ENCODE results near the gene HIPK2. TPM values are rescaled to one million over a fixed set of nuclear protein-coding genes. Genes with fewer than 3 reads are reported as not detected.

The HIPK2 gene
- total and polyA plus RNA-seq, 5 donors: 72.1 to 131 (median 96.1) TPM

- Histone ChIP-seq H3K4me3 (ENCODE audit: low read length) (no peak overlapping the region), H3K4me1 (ENCODE audit: control insufficient read depth, insufficient read depth, low read length) (no peaks in the 10 kb centered on the region), H3K9me3 (ENCODE audit: control insufficient read depth, low read length) (no peaks in the 10 kb centered on the region), H3K27ac (ENCODE audit: low read length) (no peak overlapping the region), H3K27me3 (ENCODE audit: control insufficient read depth, insufficient read depth) (no peaks in the 10 kb centered on the region)
- WGBS: 89% methylated on average over 38 of the region's 38 CpGs
- no peak for ATAC-seq
- intact Hi-C loops (cut with DNase I): no loop called here
- peak in 2 of 3 donors; percentile 22 to 45 for DNase-seq
Measured at GRCh38 chr7:139572704-139573385, 205.0 kb downstream of the HIPK2 start.

GRCh38 chr7:139572071-139572470 lies 205.7 kb downstream of the HIPK2 start:
- no peak overlapping the region for H3K4me3 ChIP-seq (ENCODE audit: low read length)
- DNase-seq (no peak), ATAC-seq (no peak)
- H3K9me3 ChIP-seq (ENCODE audit: control insufficient read depth, low read length): no peaks in the 10 kb centered on the region
- 95% methylated on average over 15 of the region's 15 CpGs for WGBS
- H3K4me1 ChIP-seq (ENCODE audit: control insufficient read depth, insufficient read depth, low read length): no peaks in the 10 kb centered on the region
- no peaks in the 10 kb centered on the region for H3K27me3 ChIP-seq (ENCODE audit: control insufficient read depth, insufficient read depth)
- H3K27ac ChIP-seq (ENCODE audit: low read length): no peak overlapping the region
- intact Hi-C loops (cut with DNase I): no loop called here

GRCh38 chr7:139571651-139572050 lies 206.1 kb downstream of the HIPK2 start:
- 97% methylated on average over 20 of the region's 20 CpGs for WGBS
- no peaks in the 10 kb centered on the region for H3K27me3 ChIP-seq (ENCODE audit: control insufficient read depth, insufficient read depth)
- intact Hi-C loops (cut with DNase I): no loop called here
- ATAC-seq (no peak), DNase-seq (no peak)
- no peaks in the 10 kb centered on the region for H3K4me1 ChIP-seq (ENCODE audit: control insufficient read depth, insufficient read depth, low read length)
- no peaks in the 10 kb centered on the region for H3K9me3 ChIP-seq (ENCODE audit: control insufficient read depth, low read length)
- H3K4me3 ChIP-seq (ENCODE audit: low read length): no peak overlapping the region
- no peak overlapping the region for H3K27ac ChIP-seq (ENCODE audit: low read length)

GRCh38 chr7:139571190-139571589 lies 206.6 kb downstream of the HIPK2 start:
- intact Hi-C loops (cut with DNase I): no loop called here
- Histone ChIP-seq H3K27ac (ENCODE audit: low read length) (no peak overlapping the region), H3K4me1 (ENCODE audit: control insufficient read depth, insufficient read depth, low read length) (no peaks in the 10 kb centered on the region), H3K9me3 (ENCODE audit: control insufficient read depth, low read length) (no peaks in the 10 kb centered on the region), H3K27me3 (ENCODE audit: control insufficient read depth, insufficient read depth) (no peaks in the 10 kb centered on the region), H3K4me3 (ENCODE audit: low read length) (no peak overlapping the region)
- ATAC-seq: no peak
- 90% methylated on average over 20 of the region's 20 CpGs for WGBS
- DNase-seq: peak in 1 of 3 donors; percentile 45

GRCh38 chr7:139570626-139571025 lies 207.2 kb downstream of the HIPK2 start:
- Histone ChIP-seq H3K27ac (ENCODE audit: low read length) (no peak overlapping the region), H3K4me1 (ENCODE audit: control insufficient read depth, insufficient read depth, low read length) (no peaks in the 10 kb centered on the region), H3K4me3 (ENCODE audit: low read length) (no peak overlapping the region), H3K27me3 (ENCODE audit: control insufficient read depth, insufficient read depth) (no peaks in the 10 kb centered on the region), H3K9me3 (ENCODE audit: control insufficient read depth, low read length) (no peaks in the 10 kb centered on the region)
- WGBS: 84% methylated on average over 5 of the region's 5 CpGs
- ATAC-seq (no peak), DNase-seq (no peak)
- intact Hi-C loops (cut with DNase I): no loop called here

- Histone ChIP-seq H3K27ac (ENCODE audit: low read length) (no peak overlapping the region), H3K4me1 (ENCODE audit: control insufficient read depth, insufficient read depth, low read length) (no peaks in the 10 kb centered on the region), H3K27me3 (ENCODE audit: control insufficient read depth, insufficient read depth) (no peaks in the 10 kb centered on the region), H3K9me3 (ENCODE audit: control insufficient read depth, low read length) (no peaks in the 10 kb centered on the region), H3K4me3 (ENCODE audit: low read length) (no peak overlapping the region)
- no peak for ATAC-seq
- DNase-seq: no peak
- intact Hi-C loops (cut with DNase I): no loop called here
- 66% methylated on average over 8 of the region's 8 CpGs for WGBS
Measured at GRCh38 chr7:139570119-139570518, 207.7 kb downstream of the HIPK2 start.

- Histone ChIP-seq H3K4me3 (ENCODE audit: low read length) (no peak overlapping the region), H3K27me3 (ENCODE audit: control insufficient read depth, insufficient read depth) (no peaks in the 10 kb centered on the region), H3K27ac (ENCODE audit: low read length) (no peak overlapping the region), H3K4me1 (ENCODE audit: control insufficient read depth, insufficient read depth, low read length) (no peaks in the 10 kb centered on the region), H3K9me3 (ENCODE audit: control insufficient read depth, low read length) (no peaks in the 10 kb centered on the region)
- no peak for DNase-seq
- no peak for ATAC-seq
- 97% methylated on average over 12 of the region's 12 CpGs for WGBS
- intact Hi-C loops (cut with DNase I): no loop called here
Measured at GRCh38 chr7:139568813-139569490, 208.8 kb downstream of the HIPK2 start.

- Histone ChIP-seq H3K9me3 (ENCODE audit: control insufficient read depth, low read length) (no peaks in the 10 kb centered on the region), H3K4me1 (ENCODE audit: control insufficient read depth, insufficient read depth, low read length) (no peaks in the 10 kb centered on the region), H3K4me3 (ENCODE audit: low read length) (no peak overlapping the region), H3K27ac (ENCODE audit: low read length) (no peak overlapping the region), H3K27me3 (ENCODE audit: control insufficient read depth, insufficient read depth) (no peaks in the 10 kb centered on the region)
- DNase-seq (no peak), ATAC-seq (no peak)
- intact Hi-C loops (cut with DNase I): no loop called here
- 89% methylated on average over 6 of the region's 6 CpGs for WGBS
Measured at GRCh38 chr7:139568346-139568675, 209.5 kb downstream of the HIPK2 start.

GRCh38 chr7:139567647-139568345 lies 210.0 kb downstream of the HIPK2 start:
- Histone ChIP-seq H3K27me3 (ENCODE audit: control insufficient read depth, insufficient read depth) (no peaks in the 10 kb centered on the region), H3K27ac (ENCODE audit: low read length) (no peak overlapping the region), H3K9me3 (ENCODE audit: control insufficient read depth, low read length) (no peaks in the 10 kb centered on the region), H3K4me1 (ENCODE audit: control insufficient read depth, insufficient read depth, low read length) (no peaks in the 10 kb centered on the region), H3K4me3 (ENCODE audit: low read length) (no peak overlapping the region)
- ATAC-seq (no peak), DNase-seq (no peak)
- intact Hi-C loops (cut with DNase I): no loop called here
- 87% methylated on average over 14 of the region's 14 CpGs for WGBS

GRCh38 chr7:139566736-139567646 lies 210.8 kb downstream of the HIPK2 start:
- no peaks in the 10 kb centered on the region for H3K4me1 ChIP-seq (ENCODE audit: control insufficient read depth, insufficient read depth, low read length)
- H3K27me3 ChIP-seq (ENCODE audit: control insufficient read depth, insufficient read depth): no peaks in the 10 kb centered on the region
- 85% methylated on average over 15 of the region's 15 CpGs for WGBS
- H3K4me3 ChIP-seq (ENCODE audit: low read length): no peak overlapping the region
- no peak overlapping the region for H3K27ac ChIP-seq (ENCODE audit: low read length)
- intact Hi-C loops (cut with DNase I): no loop called here
- ATAC-seq: no peak
- no peak for DNase-seq
- no peaks in the 10 kb centered on the region for H3K9me3 ChIP-seq (ENCODE audit: control insufficient read depth, low read length)

All from right cardiac atrium (tissue), 5 donors.